ENCODE measurements around the gene CACNA1H.
"Not testable (repeated sequence)": the region's sequence is repeated elsewhere in the genome, so short reads cannot be mapped to it uniquely, and the experiment has no call there.

CACNA1H gene

GRCh38 chr16:1230471-1231212, 77.7 kb downstream of the CACNA1H start:
- DNase-seq, result not testable (repeated sequence)

- DNase-seq, result not testable (repeated sequence)
These were observed 78.4 kb downstream of the CACNA1H start for GRCh38 chr16:1231301-1231700.

GRCh38 chr16:1232049-1232748, 79.3 kb downstream of the CACNA1H start:
- DNase-seq, result not testable (repeated sequence)

GRCh38 chr16:1236659-1237058, 83.8 kb downstream of the CACNA1H start:
- not testable (repeated sequence) for DNase-seq

GRCh38 chr16:1237990-1238389, 85.1 kb downstream of the CACNA1H start:
- no peak for DNase-seq

- not testable (repeated sequence) for DNase-seq
These were observed 86.0 kb downstream of the CACNA1H start for GRCh38 chr16:1238909-1239308.

- not testable (repeated sequence) for DNase-seq
These were observed 86.7 kb downstream of the CACNA1H start for GRCh38 chr16:1239575-1239974.

- DNase-seq, result not testable (repeated sequence)
These were observed 87.5 kb downstream of the CACNA1H start, which contains the start of gene TPSAB1 for GRCh38 chr16:1240436-1240835. TSS of gene TPSAB1 (plus strand) at chr16:1240705. CDS start at chr16:1240939, 234 bp downstream.

- not testable (repeated sequence) for DNase-seq
These were observed 88.2 kb downstream of the CACNA1H start for GRCh38 chr16:1241081-1241480.

- DNase-seq, result not testable (repeated sequence)
These were observed 90.5 kb downstream of the CACNA1H start for GRCh38 chr16:1243363-1243762.

- DNase-seq, result not testable (repeated sequence)
These were observed 91.3 kb downstream of the CACNA1H start for GRCh38 chr16:1243907-1244850.

- no peak for DNase-seq
These were observed 92.0 kb downstream of the CACNA1H start for GRCh38 chr16:1244881-1245280.

- DNase-seq, result no peak
These were observed 92.6 kb downstream of the CACNA1H start for GRCh38 chr16:1245452-1246020.

GRCh38 chr16:1247903-1248537, 95.1 kb downstream of the CACNA1H start:
- not testable (repeated sequence) for DNase-seq

GRCh38 chr16:1249031-1249755, 96.3 kb downstream of the CACNA1H start:
- not testable (repeated sequence) for DNase-seq

GRCh38 chr16:1253701-1254364, 100.9 kb downstream of the CACNA1H start:
- DNase-seq, result not testable (repeated sequence)

- not testable (repeated sequence) for DNase-seq
These were observed 101.9 kb downstream of the CACNA1H start for GRCh38 chr16:1254821-1255220.

GRCh38 chr16:1255276-1256122, 102.6 kb downstream of the CACNA1H start, which contains the start of gene TPSD1:
TSS of gene TPSD1 (plus strand) at chr16:1256069. CDS start at chr16:1256281, 212 bp downstream.
- not testable (repeated sequence) for DNase-seq

- DNase-seq, result not testable (repeated sequence)
These were observed 103.5 kb downstream of the CACNA1H start for GRCh38 chr16:1256296-1256873.
